ENCODE measurements around the gene THOP1.
"Not testable (repeated sequence)": the region's sequence is repeated elsewhere in the genome, so short reads cannot be mapped to it uniquely, and the experiment has no call there.

The THOP1 gene

GRCh38 chr19:2782936-2783780, 2.1 kb upstream of the THOP1 start, which contains the start of gene SGTA:
Gene SGTA (minus strand): TSS chr19:2783273. CDS start chr19:2769068, 14,205 bp downstream.
- DNase-seq: peak; percentile 99

GRCh38 chr19:2783781-2784145, 1.5 kb upstream of the THOP1 start:
- DNase-seq: peak; percentile 18

- no peak for DNase-seq
Measured at GRCh38 chr19:2787115-2787514, 1.8 kb downstream of the THOP1 start.

GRCh38 chr19:2788237-2788636, 2.9 kb downstream of the THOP1 start:
- DNase-seq: no peak

- no peak for DNase-seq
Measured at GRCh38 chr19:2790194-2790556, 4.9 kb downstream of the THOP1 start.

GRCh38 chr19:2790557-2791271, 5.4 kb downstream of the THOP1 start:
- DNase-seq: no peak

GRCh38 chr19:2791440-2791839, 6.1 kb downstream of the THOP1 start:
- DNase-seq: no peak

GRCh38 chr19:2791876-2792275, 6.6 kb downstream of the THOP1 start:
- no peak for DNase-seq

- DNase-seq: not testable (repeated sequence)
Measured at GRCh38 chr19:2792666-2793065, 7.4 kb downstream of the THOP1 start.

GRCh38 chr19:2793126-2793525, 7.8 kb downstream of the THOP1 start:
- DNase-seq: no peak

GRCh38 chr19:2793577-2793976, 8.3 kb downstream of the THOP1 start:
- DNase-seq: no peak

- DNase-seq: no peak
Measured at GRCh38 chr19:2795827-2796658, 10.7 kb downstream of the THOP1 start.

GRCh38 chr19:2796659-2797266, 11.5 kb downstream of the THOP1 start:
- DNase-seq: no peak

GRCh38 chr19:2797280-2797679, 12.0 kb downstream of the THOP1 start:
- no peak for DNase-seq

GRCh38 chr19:2798158-2798685, 12.9 kb downstream of the THOP1 start:
- no peak for DNase-seq

GRCh38 chr19:2798733-2799132, 13.4 kb downstream of the THOP1 start:
- no peak for DNase-seq

GRCh38 chr19:2799273-2800020, 14.1 kb downstream of the THOP1 start:
- no peak for DNase-seq

GRCh38 chr19:2800506-2800905, 15.2 kb downstream of the THOP1 start:
- no peak for DNase-seq

GRCh38 chr19:2802826-2803225, 17.5 kb downstream of the THOP1 start:
- no peak for DNase-seq

GRCh38 chr19:2803486-2804155, 18.3 kb downstream of the THOP1 start:
- DNase-seq: no peak
